HPDE6-E6E7 (cell line): Measurements from ENCODE around the gene CSNK2A2.

Experiments used
- DNase-seq: peaks from one replicate; pipeline ENCODE4 v3.0.0; 2011; ENCODE audit warnings: missing footprints; ENCODE audit errors: extremely low spot score

Gene CSNK2A2

DNA sequence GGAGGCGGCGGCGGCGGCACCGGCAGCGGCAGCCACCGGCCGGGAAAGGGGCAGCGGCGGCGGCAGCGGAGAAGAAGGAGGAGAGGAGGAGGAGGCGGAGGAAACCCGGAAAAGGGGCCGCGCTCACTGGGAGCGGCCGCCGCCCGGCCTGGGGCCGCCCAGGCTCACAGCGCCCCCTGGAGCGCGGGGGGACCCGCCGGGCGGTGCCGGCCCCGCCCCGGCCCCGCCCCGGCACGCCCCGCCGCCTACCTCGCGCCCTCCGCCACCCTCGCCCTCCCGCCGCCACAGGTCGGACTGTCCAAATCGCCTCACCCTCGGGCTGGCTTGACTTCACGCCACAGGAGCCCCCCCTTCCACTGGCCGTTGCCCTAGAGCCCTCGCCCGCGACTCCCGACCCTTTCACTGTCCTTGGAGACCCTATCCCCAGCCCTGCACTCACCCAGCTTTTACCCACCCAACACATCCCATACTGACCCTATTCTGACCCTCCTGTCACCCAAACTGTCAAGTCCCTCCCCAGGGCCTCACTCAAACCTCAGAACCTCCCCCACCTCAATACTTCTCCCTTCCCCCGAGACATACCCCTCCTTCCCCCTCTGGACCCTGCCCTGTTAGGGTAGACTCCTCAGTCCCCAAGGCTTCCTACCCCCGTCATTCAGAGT lies at the start of gene CSNK2A2:
TSS of gene CSNK2A2 (minus strand) at position 85 of the 662 bp plus-strand sequence. CDS start 370 bp downstream, outside the sequence.
- DNase-seq, result peak; percentile 88

DNA sequence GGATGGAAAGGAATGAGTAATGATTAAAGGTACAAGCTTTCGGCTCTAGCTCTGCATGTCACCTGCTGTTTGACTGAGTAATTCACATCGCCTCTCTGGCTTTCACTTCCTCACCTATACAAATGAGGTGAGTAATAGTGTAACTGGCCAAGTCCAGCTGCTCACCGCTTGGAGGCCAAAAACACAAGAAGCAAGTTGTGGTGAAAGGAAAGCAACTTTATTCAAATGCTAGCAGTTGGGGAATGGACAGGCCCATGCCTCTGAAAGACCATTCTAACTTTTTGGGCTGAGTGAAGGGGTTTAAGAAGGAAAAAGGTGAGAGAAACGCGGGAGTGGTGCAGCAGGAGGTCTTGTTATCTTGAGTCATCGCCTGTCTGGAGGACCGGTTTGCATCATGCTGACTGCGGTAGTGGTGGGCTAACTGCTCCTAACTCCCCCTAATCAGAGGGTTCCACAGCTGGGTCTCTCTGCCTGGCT lies 45.7 kb upstream of the CSNK2A2 start:
- peak; percentile 86 for DNase-seq

DNA sequence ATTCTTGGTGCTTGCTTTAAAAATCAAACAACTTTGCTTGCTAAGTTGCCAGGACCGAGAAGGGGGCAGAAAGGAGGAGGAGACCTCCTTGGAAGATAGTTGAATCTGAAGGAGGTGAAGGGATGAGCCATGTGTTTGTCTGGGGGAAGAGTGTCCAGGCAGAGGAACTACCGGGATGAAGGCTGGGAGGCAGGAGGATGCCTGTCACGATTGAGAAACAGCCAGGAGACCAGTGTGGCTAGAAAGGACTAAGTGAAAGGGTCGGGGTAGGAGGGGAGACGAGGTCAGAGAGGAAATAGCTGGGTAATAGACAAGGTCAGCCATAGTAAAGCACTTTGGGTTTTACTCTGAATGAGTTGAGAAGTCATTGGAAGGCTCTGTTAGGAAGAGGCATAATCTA lies 38.9 kb upstream of the CSNK2A2 start:
- no peak for DNase-seq

DNA sequence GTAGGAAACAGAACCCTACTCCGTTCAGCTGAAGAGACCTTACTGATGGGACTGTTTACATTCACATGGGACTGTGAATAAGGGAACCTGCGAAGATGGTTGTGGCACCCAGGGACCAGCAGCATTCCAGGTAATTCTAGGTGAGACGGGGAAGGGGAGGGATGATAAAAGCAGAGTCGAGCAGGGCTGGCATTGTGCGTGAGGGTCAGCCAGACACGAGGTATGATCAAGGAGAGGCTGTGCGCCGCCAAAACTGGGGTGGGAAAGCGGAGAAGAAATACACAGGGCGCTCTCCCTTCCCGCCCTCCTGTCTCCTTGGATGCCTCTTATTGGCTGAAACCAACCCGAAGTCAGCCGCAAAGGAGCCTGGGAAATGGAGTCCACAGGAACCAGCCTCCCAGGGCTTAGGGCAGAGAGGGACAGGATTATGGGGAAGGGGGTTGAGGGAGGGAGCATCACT lies 38.4 kb upstream of the CSNK2A2 start:
- peak; percentile 86 for DNase-seq

DNA sequence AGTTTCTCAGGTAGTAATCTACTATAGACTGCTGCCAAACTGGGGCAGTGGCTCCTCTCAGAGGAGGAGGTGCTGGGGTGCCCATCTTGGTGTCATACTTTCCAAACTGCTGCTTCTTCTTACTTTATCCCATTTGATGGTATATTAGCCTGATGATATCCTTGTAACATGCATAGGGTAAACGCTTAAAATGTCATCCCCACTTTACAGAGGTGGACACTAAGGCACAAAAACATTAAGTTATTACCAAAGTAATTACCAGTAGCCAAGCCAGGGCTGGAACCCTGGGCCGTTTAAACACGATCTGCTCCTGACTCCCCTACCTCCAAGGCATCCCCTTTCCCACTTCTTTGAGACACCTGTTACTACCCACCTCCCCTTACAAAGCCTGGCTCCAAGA lies 37.8 kb upstream of the CSNK2A2 start:
- no peak for DNase-seq

DNA sequence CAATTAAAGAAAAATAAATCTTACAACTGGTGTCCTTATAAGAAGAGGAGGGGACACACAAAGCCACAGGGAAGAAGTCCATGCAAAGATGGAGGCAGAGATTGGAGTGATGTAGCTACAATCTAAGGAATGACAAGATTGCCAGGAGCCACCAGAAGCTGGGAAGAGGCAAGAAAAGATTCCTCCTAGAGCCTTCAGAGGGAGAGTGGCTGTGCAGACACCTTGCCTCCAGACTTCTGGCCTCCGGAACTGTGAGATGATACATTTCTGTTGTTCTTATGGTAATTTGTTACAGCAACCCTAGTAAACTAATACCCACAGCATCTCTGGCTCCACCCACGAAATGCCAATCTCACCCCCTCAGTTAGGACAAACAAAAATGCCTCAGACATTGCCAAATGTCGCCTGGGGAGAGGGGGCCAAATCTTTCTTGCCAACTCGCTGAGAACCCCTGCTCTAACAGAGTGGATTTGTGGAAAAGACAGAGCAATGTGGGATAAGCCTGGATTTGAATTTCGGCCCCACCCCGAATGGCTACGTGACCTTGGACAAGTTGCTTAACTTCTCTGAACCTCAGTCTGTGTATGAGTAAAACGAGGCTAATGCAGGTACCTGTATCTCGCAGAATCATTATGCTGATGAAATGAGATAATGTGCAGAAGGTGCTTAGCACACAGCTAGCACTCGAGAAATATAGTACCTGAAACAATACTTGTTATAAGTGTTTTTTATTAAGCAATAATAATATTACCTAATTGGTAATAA lies 37.1 kb upstream of the CSNK2A2 start:
- DNase-seq, result no peak

DNA sequence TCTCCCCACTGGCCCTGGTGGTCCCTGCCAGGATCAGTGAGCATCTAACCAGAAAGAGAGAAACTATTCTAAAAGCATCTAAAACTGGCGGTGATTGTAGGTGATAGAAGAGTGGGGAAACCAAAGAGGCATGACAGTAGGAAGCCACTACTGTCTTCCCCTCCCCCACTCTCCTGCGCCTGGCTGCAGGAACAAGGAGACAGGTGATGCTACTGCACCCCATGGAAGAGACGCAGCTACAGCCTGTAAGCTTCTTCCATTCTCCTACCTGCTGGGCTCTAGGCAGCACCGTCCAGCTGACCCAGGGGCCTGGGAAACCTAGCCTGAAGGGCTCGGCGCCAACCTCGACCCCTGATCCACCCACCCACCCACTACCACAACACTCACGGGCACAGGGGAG lies 32.4 kb upstream of the CSNK2A2 start:
- no peak for DNase-seq

DNA sequence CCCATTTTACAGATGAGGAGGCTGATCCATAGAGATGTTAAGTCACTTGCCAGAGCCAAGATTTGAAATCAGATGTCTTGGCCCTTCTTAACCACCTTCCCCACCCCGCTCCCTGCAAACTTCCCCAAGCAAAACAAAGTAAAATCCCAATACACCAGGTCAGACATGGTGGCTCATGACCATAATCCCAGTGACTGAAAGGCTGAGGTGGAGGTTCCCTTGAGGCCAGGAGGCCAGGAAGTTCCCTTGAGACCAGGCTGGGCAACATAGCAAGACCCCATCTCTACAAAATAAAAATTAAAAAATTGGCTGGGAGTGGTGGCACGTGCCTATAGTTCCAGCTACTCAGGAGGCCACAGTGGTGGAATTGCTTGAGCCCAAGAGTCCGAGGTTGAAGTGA lies 28.9 kb upstream of the CSNK2A2 start:
- DNase-seq, result no peak

DNA sequence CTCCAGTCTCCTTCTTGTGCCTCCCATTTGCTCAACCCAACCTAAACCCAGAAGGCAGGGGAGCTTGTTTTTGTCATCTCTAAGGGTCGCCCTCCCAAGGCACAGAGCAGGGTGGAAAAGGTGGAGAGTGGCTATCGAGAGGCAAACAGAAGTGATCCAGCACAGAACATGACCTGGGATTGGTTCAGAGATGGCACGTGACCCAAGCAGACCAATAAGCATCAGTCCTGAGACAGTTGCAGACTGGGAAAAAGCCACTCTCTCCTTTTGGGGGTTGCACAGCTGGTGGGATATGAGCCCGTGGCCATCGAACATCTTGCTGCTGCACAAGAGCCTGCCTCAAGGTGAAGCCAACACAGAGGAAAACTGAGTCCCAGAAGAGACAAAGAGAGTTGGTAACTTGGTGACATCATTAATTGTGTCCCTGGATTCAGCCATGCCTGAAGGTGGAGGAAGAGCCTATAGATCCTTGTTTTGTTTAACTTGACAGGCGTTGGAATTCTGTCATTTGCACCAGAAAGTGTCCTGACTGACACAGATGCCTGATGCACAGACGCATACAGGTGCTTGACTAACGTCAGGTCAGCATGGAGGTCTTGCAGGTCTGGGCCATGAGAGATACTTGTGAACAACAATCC lies 28.2 kb upstream of the CSNK2A2 start:
- no peak for DNase-seq

DNA sequence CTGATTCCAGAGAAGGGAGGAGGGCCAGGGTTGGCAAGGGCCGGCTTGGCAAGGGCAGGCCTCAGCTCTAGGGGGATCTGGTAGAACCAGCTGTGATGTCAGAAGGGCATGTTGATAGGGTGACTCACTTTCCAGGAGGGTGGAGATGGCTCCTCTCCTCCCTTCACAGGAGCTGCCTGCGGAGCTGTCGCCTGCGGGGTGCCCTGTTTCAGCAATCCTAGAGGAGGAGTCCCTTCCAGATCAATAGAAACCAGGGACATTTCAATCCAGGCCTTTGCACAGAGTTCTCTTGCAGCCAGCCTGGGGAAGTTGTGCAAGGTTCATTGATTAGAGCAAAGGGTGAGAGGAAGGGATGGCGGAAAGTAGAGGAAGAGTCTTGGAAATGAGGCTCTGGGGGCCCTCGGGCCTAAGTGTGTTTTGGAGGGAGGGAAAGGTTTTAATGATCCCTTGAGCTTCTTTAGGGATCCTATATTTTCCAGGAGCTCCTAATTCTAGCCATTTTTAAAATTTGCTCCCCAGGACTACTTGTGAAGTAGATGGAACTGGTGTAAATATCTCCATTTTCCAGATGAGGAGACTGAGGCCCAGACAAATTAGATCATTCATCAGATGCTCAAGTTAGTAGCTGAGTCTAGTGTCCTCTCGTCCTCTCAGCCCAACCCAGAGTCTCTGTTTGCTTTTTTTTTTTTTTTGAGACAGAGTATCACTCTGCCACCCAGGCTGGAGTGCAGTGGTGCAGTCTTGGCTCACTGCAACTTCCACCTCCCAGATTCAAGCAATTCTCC lies 24.8 kb upstream of the CSNK2A2 start:
- peak; percentile 94 for DNase-seq

DNA sequence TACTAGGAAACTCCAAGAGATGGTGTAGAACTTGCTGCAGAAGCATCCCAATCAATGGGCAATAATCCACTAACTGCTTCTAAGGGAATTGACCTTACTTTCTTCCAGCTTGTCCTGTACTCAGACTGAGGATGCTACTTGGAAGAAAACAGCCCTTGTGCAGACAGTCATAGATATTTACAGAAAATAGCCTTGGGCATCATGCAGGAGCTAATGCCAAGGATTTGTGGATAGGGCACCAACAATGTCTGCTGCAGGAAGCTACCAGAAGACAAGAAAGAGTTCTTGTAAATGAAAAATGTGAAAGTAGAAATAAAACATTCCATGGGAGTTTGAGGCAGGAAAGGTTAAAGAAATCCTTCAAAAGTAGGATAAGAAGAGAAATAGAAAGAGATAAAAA lies 21.5 kb upstream of the CSNK2A2 start:
- no peak for DNase-seq

DNA sequence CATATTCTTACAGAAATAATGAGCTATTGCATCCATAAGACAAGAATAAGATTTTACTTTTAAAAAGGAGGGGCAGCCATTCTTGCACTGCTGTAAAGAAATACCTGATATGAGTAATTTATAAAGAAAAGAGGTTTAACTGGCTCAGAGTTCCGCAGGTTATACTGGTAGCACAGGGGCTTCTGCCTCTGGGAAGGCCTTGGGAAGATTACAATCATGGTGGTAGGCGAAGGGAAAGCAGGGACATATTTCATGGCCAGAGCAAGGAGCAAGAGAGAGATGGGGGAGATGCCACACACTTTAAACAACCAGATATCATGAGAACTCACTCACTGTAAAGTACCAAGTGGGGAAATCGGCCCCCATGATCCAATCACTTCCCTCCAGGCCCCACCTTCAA lies 20.9 kb upstream of the CSNK2A2 start:
- DNase-seq, result no peak

DNA sequence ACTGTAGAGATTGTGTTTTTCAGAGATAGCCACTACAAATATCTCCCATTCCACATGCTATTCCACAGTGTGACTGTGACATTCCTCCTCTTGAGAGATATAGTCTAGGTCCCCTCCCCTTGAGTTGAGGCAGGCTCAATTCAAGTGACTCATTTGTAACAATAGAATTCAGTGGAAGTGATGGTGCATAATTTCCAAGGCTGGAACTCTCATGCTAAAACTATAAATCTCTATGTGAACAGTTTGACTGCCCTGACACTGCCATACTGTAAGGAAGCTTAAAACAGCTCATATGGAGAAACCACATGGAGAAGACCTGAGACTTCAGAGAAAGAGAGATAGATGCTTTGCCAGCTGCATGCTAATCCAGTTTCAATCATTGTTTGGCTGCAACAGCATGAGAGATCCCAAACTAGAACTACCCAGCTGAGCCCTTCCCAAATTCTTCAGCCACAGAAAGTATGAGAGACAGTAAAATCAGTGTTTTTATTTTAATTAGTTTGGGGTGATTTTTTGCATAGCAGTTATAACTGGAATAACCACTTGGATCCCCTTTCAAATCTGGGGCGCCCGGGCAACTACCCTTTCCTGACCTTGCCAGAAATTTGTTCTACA lies 19.5 kb upstream of the CSNK2A2 start:
- no peak for DNase-seq

DNA sequence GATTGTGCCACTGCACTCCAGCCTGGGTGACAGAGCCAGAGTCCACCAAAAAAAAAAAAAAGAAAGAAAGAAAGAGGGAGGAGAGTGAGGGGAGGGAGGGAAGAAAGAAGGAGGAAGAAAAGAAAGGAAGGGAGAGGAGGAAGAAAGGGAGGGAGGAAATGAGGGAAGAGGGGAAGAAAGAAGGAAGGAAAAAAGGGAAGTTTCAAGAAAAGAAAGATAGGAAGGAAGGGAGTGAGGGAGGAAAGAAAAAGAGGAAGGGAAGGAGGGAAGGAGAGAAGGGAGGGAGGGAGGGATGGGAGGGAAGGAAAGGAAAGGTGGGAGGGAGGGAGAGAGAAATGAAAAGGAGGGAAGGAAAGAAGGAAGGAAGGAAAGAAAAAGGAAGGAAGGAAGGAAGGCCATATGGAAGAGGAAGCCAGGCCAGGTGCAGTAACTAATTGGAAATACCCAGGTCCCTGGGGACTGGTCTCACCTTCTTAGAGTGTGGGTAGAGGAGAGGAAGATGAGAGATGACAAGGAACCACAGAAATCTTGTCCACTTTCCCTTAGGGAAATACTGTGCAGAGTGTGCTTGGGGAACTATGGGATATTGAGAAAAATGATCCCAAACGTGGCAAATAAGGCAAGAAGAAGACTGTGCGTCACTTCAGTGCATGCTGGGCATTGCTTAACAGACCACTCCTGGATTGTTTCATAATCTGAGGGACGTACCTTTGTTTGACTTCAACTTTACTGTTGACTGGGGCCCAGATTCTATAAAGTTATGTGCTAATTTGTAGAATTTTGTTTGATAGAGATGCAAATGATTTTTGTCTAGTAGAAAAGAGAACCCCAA lies 15.1 kb upstream of the CSNK2A2 start:
- DNase-seq, result no peak

DNA sequence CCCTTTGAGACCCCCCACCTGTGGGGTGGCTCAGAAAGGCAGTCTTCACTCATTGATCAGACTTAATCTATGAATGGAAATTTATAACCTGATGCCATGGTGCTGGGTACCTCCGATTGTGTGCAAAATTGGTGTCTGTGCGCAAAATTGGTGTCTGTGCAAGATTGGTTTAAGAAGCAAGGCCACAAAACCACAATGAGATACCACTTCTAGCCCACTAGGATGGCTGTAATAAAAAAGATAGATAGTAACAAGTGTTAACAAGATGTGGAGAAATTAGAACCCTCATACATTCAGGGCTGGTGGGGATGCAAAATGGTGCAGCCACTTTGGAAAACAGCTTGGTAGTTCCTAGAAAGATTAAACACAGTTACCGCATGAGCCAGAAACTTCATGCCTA lies 13.9 kb upstream of the CSNK2A2 start:
- DNase-seq, result no peak

DNA sequence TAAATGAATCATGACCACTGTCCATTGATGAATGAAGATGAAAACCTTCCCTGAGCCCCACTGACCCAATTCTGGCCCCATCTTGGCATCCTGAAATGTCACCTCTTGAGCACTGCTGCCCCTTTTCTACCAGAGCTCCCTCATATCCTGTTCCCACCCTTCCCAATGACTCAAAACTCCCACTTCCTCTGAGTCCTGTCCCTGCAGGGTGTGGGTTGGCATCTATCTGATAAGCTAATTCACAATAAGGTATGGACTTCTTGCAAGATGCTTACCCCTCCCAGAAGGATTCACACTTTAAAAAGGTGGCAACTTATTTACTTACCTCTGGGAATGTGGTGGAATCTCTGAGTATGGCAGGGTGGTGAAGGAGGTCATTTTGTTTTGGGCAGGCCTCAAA lies 13.3 kb upstream of the CSNK2A2 start:
- no peak for DNase-seq

DNA sequence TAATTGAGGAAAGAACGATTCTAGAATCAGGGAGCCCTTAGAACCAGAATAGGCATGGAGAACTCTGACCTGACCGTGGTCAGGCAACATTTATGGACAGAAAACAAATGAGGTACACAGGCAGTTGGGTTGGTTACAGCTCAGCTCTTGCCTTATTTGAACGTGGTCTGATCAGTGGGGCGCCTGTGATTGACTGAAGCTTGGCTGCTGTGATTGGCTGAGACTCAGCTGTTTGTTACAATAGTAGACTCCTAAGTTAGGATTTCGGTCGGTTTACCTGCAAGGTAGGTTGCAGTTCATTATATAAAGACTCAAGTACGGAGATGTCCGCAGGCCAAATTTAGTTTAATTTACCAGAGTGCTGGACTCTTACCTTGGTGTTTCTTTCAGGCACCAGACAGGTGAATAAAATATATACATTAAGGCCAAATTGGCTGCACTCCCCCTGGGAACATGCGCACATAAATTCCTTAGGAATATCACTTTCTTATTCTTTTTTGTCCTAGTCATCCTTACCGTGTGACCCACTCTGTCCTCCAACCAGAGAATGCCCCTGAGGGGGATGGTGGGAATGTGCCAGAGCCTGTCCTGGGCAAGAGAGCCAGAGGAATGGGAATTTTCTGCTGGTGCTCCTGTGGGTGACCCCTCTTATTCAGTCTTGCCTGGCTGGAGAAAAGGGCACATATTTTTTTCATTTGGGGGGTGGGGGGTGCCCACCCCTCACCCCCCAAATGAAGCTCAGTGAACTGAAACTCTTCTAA lies 7.5 kb upstream of the CSNK2A2 start:
- DNase-seq, result no peak

DNA sequence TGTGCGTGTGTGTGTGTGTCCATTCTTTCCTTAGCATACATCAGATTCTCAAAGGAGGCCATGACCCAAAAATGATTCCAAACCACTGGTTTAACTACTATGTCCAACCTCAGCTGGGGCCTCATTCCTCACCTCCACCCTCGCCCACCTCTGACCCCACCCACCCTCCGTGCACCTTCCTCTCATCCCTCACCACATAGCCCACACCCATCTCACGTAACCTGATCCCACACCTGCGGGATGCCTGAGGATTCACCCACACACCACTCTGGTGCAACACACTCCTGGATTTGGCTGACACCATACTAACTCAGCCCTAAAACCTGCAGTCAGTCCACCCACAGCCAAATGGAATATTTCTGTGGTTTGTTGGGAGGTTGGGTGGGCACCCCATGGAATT lies 3.3 kb upstream of the CSNK2A2 start:
- no peak for DNase-seq

DNA sequence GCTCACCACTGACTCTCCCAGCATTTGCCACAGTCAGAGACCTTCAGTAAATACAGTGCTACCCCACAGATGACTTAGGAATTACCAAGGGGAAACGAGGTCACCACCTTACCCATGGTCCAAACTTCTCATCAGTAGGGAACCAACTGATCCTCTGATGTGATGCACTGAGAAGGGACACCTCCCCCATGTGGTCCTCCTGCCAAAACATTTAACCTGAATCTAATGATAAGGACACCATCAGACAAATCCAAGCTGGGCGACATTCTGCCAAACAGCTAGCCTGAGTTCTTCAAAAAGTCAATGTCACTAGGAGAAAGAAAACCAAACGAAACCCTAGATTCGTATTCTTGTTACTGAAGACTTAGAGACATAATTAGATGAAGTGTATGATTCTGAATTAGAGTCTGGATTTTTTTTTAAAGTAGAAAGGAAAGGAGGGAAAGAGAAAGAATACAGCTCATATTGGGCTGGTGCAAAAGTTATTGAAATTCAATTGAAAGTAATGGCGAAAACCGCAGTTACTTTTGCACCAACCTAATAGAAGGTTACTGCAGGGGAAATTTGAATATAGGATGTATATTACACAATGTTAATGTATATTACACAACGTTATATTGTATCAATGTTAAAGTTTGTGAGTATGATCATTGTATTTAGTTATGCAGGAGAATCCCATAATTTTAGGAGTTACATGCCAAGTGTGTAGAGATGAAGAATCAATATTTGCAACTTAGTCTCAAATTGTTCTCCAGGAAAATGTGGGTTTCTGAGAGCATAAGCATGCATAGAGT lies 2.3 kb upstream of the CSNK2A2 start:
- DNase-seq, result no peak
